ENCODE data around the gene LHB.

Gene LHB

DNA sequence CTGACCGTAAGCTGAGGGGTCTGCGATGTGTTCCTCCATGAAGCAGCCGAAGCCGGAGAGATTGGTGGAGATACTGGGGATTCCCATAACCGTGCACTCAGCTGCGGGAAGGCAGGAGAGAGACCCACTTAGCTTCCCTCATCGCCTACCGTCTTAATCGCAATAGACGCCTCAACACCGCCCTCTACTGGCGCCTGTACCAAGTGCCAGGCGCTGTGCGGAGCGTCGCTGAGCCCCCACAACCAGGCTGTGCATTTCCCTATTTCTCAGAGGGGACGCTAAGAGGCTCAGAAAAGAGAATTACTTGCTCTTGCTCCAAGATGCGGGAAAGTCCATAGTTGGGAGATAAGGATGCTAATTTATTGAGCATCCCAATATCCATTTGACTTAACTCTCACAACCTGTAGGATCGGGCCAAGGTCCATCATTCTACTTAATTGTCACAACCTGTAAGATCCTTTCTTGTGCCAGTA lies 45.9 kb downstream of the LHB start:
- DNase-seq: peak; percentile 50

GRCh38 chr19:48970139-48970766 lies 46.6 kb downstream of the LHB start:
- no peak for DNase-seq

GRCh38 chr19:48969276-48970138 lies 47.4 kb downstream of the LHB start:
- DNase-seq: no peak

GRCh38 chr19:48968813-48969218 lies 48.1 kb downstream of the LHB start:
- DNase-seq: no peak

- DNase-seq: no peak
Observed at GRCh38 chr19:48968179-48968661, 48.7 kb downstream of the LHB start.

DNA sequence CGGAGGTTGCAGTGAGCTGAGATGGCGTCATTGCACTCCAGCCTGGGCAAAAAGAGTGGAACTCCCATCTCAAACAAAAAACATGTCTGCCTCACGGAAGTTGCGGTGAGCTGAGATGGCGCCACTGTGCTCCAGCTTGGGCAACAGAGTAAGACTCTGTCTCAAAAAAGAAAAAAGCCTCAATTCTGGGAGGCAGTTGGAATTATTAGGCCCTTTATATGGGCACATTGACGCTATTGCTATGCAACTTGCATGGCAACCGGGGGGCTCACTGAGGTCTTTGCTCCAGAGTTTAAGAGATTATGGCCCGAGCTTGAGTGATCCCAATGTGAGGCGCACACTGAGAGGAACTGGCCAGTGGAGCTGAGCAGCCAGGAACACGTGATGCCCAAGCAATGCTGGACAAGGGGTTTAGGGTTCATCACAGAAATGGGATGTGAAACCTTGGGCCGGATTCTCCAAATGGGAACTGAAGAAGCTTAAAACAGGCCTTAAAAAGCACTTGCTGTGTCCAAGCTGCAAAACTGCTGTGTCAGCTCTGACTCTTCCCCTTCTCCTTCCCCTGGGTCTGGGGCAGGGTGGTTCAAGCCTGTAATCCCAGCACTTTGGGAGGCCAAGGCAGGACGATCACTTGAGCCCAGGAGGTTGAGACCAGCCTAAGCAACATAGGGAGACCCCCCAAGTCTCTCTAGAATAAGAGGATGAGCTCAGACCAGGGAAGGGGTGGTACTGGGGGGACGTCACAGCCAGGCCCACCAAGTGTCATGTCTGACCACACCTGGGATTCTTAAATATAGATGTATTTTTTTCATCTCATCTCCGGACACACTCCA lies 49.3 kb downstream of the LHB start:
- no peak for DNase-seq

- no peak for DNase-seq
Observed at GRCh38 chr19:48966541-48967345, 50.1 kb downstream of the LHB start.
